K562 (cell line): Measurements from ENCODE around the gene SEC14L3. TPM values are rescaled to one million over a fixed set of nuclear protein-coding genes. Genes with fewer than 3 reads are reported as not detected.

Source experiments
- ATAC-seq: fragments of 200-7000 bp; cut with Tn5 transposase; 3 replicates; pipeline ENCODE4 v1.9.1; 2020; ENCODE audit warnings: moderate library complexity
- BruUV-seq: library from RNA; stranded (reverse); fragments of 400-500 nt; replicated peaks from 2 replicates; lab custom pipeline; 2021; lab: Mats Ljungman, UMichigan
- CTCF ChIA-PET: fragments of 300-600 bp; formaldehyde crosslinking; extraction: SDS; loops from one replicate; lab custom pipeline; 2021; ENCODE audit warnings: low intra/inter-chr PET ratio; lab: Yijun Ruan, JAX
- POLR2A ChIA-PET: fragments of 300-600, 350-650 bp; sonication (Branson Sonifier 250); formaldehyde crosslinking; extraction: SDS; loops from one replicate; lab custom pipeline; 2021; ENCODE audit warnings: antibody characterized with exemption, inconsistent platforms; lab: Yijun Ruan, JAX
- DNase-seq, 4 experiments: peaks; one replicate each; pipeline versions ENCODE4 v3.0.0 to v3.0.0-alpha.2; 2011 to 2018; ENCODE audit warnings: low spot score in 3 of 4, mixed read lengths in 3 of 4; ENCODE audit errors: extremely low read depth in 1 of 4
- FAIRE-seq: peaks from 2 replicates; lab custom pipeline; 2011; peaks lifted over from hg19 to GRCh38; lab: Jason Lieb, UNC
- H2AFZ ChIP-seq: 2 replicates; pipeline ENCODE4 v1.6.0; 2011; ENCODE audit warnings: low read depth, low read length, control low read depth, inconsistent platforms
- H3K27ac ChIP-seq: fragments of 200-600 bp; 3 replicates; pipeline ENCODE4 v1.8.0; 2011; ENCODE audit warnings: low read depth, mild to moderate bottlenecking, control low read depth, inconsistent platforms, low read length, moderate library complexity, mixed read lengths; ENCODE audit errors: extremely low read depth
- H3K27me3 ChIP-seq, 2 experiments: fragments of 300-600 bp in 1 of 2; 2 replicates in 1 of 2; 3 replicates in 1 of 2; pipeline versions ENCODE4 v1.6.0 to v1.8.0; 2011; ENCODE audit warnings: inconsistent platforms in 2 of 2, low read length in 2 of 2, mild to moderate bottlenecking in 1 of 2, mixed read lengths in 1 of 2, moderate library complexity in 1 of 2; ENCODE audit not compliant: control insufficient read depth in 2 of 2, insufficient read depth in 2 of 2
- H3K36me3 ChIP-seq: fragments of 300-600 bp; 3 replicates; pipeline ENCODE4 v1.8.0; 2011; ENCODE audit warnings: mild to moderate bottlenecking, low read length, inconsistent platforms; ENCODE audit not compliant: control insufficient read depth, insufficient read depth
- H3K4me1 ChIP-seq, 2 experiments: fragments of 200-600 bp in 1 of 2; replicated peaks in 1 of 2; 2 replicates in 1 of 2; 3 replicates in 1 of 2; pipeline versions ENCODE4 v1.5.1 to v1.8.0; 2011; ENCODE audit warnings: inconsistent platforms in 2 of 2, low read length in 2 of 2, mild to moderate bottlenecking in 1 of 2, mixed read lengths in 1 of 2, moderate library complexity in 1 of 2; ENCODE audit not compliant: control insufficient read depth in 2 of 2, insufficient read depth in 2 of 2
- H3K4me2 ChIP-seq: 2 replicates; pipeline ENCODE4 v1.6.1; 2011; ENCODE audit warnings: low read length, control low read depth, inconsistent platforms, mixed read lengths; ENCODE audit not compliant: insufficient read depth
- H3K4me3 ChIP-seq: fragments of 200-600 bp; sonication (generic), shearing (Covaris generic); 2 replicates; pipeline ENCODE4 v1.5.1; 2016; ENCODE audit warnings: control low read depth, inconsistent platforms
- H3K79me2 ChIP-seq: fragments of 200-600 bp; 3 replicates; pipeline ENCODE4 v1.8.0; 2011; ENCODE audit warnings: low read length, inconsistent platforms; ENCODE audit not compliant: control insufficient read depth, insufficient read depth
- H3K9ac ChIP-seq, 2 experiments: 2 replicates each; pipeline versions ENCODE4 v1.6.0 to v1.6.1; 2011; ENCODE audit warnings: low read depth in 2 of 2, low read length in 2 of 2, control low read depth in 1 of 2, inconsistent platforms in 1 of 2, mild to moderate bottlenecking in 1 of 2, mixed read lengths in 1 of 2; ENCODE audit not compliant: insufficient read depth in 1 of 2
- H3K9me1 ChIP-seq: one replicate; pipeline ENCODE4 v1.6.0; 2011; ENCODE audit warnings: inconsistent platforms, mild to moderate bottlenecking, low read length, moderate library complexity; ENCODE audit not compliant: control insufficient read depth, insufficient read depth
- H3K9me3 ChIP-seq: replicated peaks from 2 replicates; pipeline ENCODE4 v1.5.1; 2011; ENCODE audit warnings: low read depth, low read length, inconsistent platforms; ENCODE audit not compliant: control insufficient read depth, insufficient read depth
- H4K20me1 ChIP-seq: replicated peaks from 2 replicates; pipeline ENCODE4 v1.6.1; 2011; ENCODE audit warnings: low read length, inconsistent platforms, mixed read lengths; ENCODE audit not compliant: control insufficient read depth, insufficient read depth
- GABPA ChIP-seq: fragments of 200-800 bp; sonication (Bioruptor generic); conservative IDR thresholded peaks from 2 replicates; pipeline ENCODE4 v1.6.1; 2016; ENCODE audit warnings: low read depth, missing genetic modification characterization, missing compliant biosample characterization
- STAG1 ChIP-seq: sonication (generic); formaldehyde crosslinking; IDR thresholded peaks from 2 replicates; pipeline ENCODE4 v1.5.0; 2020; ENCODE audit warnings: missing genetic modification reagents, borderline replicate concordance
- TRIM24 ChIP-seq, 2 experiments: fragments of 450-650 bp; IDR thresholded peaks; 2 replicates each; pipeline ENCODE4 v1.6.1; 2016
- WGBS: fragments of 100-300 bp; shearing (Covaris generic); methylation state at CpG from one replicate; pipeline ENCODE4 v1.1.6; 2016; ENCODE audit warnings: low coverage, mixed read lengths; ENCODE audit not compliant: insufficient coverage; ENCODE audit errors: missing lambda C conversion rate; 5-methylcytosine and 5-hydroxymethylcytosine counted together
- in situ Hi-C: fragments of 300-500 bp; cut with MboI; formaldehyde crosslinking; loops from 4 replicates; pipeline ENCODE4 v1.15.0; 2018; ENCODE audit warnings: inconsistent platforms, mixed read lengths
- intact Hi-C: fragments of 100-400 bp; cut with micrococcal nuclease; formaldehyde crosslinking; loops from 2 replicates; pipeline ENCODE4 v1.14.2; 2022
- polyA plus RNA-seq, 8 experiments: library from polyadenylated mRNA; depleted of rRNA in 4 of 8; stranded (reverse) in 5 of 8; unstranded in 3 of 8; fragments of >200 nt; fragmentation: Nextera tagmentation in 2 of 8; fragmentation: Illumina TruSeq in 1 of 8; extraction: Ambion mirVana in 2 of 8; extraction: Trizol in 1 of 8; gene quantifications; 2 replicates each; pipeline versions ENCODE4 v1.2.1 to v1.2.3, GENCODE V29; 2011 to 2014; ENCODE audit warnings: inconsistent platforms in 1 of 8, missing spikeins in 1 of 8
- total RNA-seq, 7 experiments: library from RNA; depleted of rRNA in 6 of 7; stranded (reverse); fragments of >200 nt in 6 of 7; fragmentation: Illumina TruSeq in 2 of 7; extraction: Trizol in 2 of 7; gene quantifications; 2 replicates each; pipeline versions ENCODE4 v1.2.1 to v1.2.3, GENCODE V29; 2011 to 2021; ENCODE audit warnings: low replicate concordance in 1 of 7
- TF ChIP-seq, protein P1 (sequence below): fragments of 450-650 bp; formaldehyde crosslinking; conservative IDR thresholded peaks from 2 replicates; pipeline ENCODE4 v1.4.0; 2022; ENCODE audit warnings: mild to moderate bottlenecking, missing genetic modification characterization

Gene SEC14L3
- total and polyA plus RNA-seq, 9 of the 15 experiments (the other 6 are each of a cell fraction or from before 2014, with no cell fraction given), result not detected

DNA sequence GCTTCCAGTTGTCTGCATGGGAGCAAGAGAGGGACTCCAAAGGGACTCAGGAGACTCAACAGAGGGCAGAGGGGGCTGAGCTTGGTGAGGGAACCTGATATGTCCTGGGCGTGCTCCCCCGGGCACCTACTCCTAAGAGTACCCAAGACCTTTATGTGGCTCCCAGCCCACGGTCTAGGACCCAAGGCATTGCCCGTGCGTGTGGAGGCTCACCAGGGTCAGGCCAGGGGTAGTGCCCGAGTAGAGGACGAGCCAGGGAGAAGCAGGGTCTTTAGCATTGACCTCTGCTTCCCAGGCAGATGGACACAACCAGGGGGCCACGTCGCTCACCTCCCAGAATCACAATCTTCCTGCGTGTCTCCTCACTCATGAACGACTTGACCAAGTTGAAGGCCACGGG, 20.3 kb upstream of the SEC14L3 start:
- no peak for FAIRE-seq
- DNase-seq, result no peak
- no peak overlapping the region; a peak in 1 of 4 replicates for H3K9ac ChIP-seq
- CTCF ChIA-PET, result interaction anchor here (0.6 kb wide), 1 partner anchor 10 kb away, joined by 3 read pairs; no protein-coding TSS in a partner anchor
- H2AFZ ChIP-seq, result no peak overlapping the region
- BruUV-seq, result no TSS peak
- intact Hi-C loops, result no loop called here
- no peaks in the 10 kb centered on the region; the same call in 1 of the 2 replicates for H4K20me1 ChIP-seq
- H3K9me1 ChIP-seq, result no peaks in the 10 kb centered on the region
- H3K4me1 ChIP-seq, result peaks cover 0 to 3% of the 10 kb centered on the region in 2 experiments; a peak in 2 of 5 replicates
- no peaks in the 10 kb centered on the region for H3K79me2 ChIP-seq
- TF ChIP-seq GABPA (tag) (no peak), STAG1 (CRISPR knock-in tag) (no peak), TRIM24 (IDR thresholded peaks at IDR 0.05) (no peak)
- TF ChIP-seq, protein P1, sequence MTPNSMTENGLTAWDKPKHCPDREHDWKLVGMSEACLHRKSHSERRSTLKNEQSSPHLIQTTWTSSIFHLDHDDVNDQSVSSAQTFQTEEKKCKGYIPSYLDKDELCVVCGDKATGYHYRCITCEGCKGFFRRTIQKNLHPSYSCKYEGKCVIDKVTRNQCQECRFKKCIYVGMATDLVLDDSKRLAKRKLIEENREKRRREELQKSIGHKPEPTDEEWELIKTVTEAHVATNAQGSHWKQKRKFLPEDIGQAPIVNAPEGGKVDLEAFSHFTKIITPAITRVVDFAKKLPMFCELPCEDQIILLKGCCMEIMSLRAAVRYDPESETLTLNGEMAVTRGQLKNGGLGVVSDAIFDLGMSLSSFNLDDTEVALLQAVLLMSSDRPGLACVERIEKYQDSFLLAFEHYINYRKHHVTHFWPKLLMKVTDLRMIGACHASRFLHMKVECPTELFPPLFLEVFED, result no peak
- peaks cover 4 to 43% of the 10 kb centered on the region in 2 experiments; a peak in 3 of 5 replicates for H3K27me3 ChIP-seq
- POLR2A ChIA-PET, result no interaction called here
- H3K4me3 ChIP-seq, result no peak overlapping the region
- ATAC-seq, result no peak
- no peaks in the 10 kb centered on the region for H3K9me3 ChIP-seq
- 8% methylated on average over 12 of the region's 12 CpGs for WGBS
- in situ Hi-C loops, result loop anchor here (5.0 to 25.0 kb wide), 2 partner anchors 210 to 380 kb away; no protein-coding TSS in a partner anchor
- H3K27ac ChIP-seq, result no peak overlapping the region
- H3K4me2 ChIP-seq, result no peak overlapping the region
- H3K36me3 ChIP-seq, result no peaks in the 10 kb centered on the region
